IMR-90 (cell line): ENCODE results near the gene TCF7L1. TPM values are rescaled to one million over a fixed set of nuclear protein-coding genes. Genes with fewer than 3 reads are reported as not detected.

ENCODE experiments used
- ATAC-seq: fragments of 200-7000 bp; cut with Tn5 transposase; 2 replicates; pipeline ENCODE4 v1.9.1; 2020; ENCODE audit warnings: low read depth, mild to moderate bottlenecking, moderate library complexity
- BruUV-seq: library from RNA; stranded (reverse); fragments of 400-500 nt; replicated peaks from 2 replicates; lab custom pipeline; 2021; lab: Mats Ljungman, UMichigan
- CTCF ChIA-PET: fragments of 300-600 bp; formaldehyde crosslinking; extraction: SDS; loops from one replicate; lab custom pipeline; 2021; ENCODE audit warnings: antibody characterized with exemption; lab: Yijun Ruan, JAX
- POLR2A ChIA-PET: fragments of 300-600 bp; sonication (Branson Sonifier 250); formaldehyde crosslinking; loops from one replicate; lab custom pipeline; 2022; ENCODE audit warnings: antibody characterized with exemption; ENCODE audit not compliant: unreplicated experiment; lab: Charles Lee
- DNase-seq: peaks from one replicate; pipeline ENCODE4 v3.0.0; 2013
- H2AFZ ChIP-seq: replicated peaks from 2 replicates; pipeline ENCODE3; 2013; ENCODE audit warnings: low read length, mild to moderate bottlenecking; ENCODE audit not compliant: poor library complexity
- H2AK5ac ChIP-seq: 2 replicates; pipeline ENCODE4 v1.6.1; 2013; ENCODE audit warnings: low read depth, low read length, inconsistent platforms
- H2AK9ac ChIP-seq: replicated peaks from 2 replicates; pipeline ENCODE3; 2013; ENCODE audit warnings: mild to moderate bottlenecking, low read depth, low read length, moderate library complexity; ENCODE audit not compliant: poor library complexity
- H2BK120ac ChIP-seq: 2 replicates; pipeline ENCODE4 v1.6.1; 2013; ENCODE audit warnings: low read depth, low read length, inconsistent platforms
- H2BK15ac ChIP-seq: 3 replicates; pipeline ENCODE4 v1.6.1; 2013; ENCODE audit warnings: low read depth, low read length, inconsistent platforms
- H2BK20ac ChIP-seq: 2 replicates; pipeline ENCODE4 v1.6.1; 2013; ENCODE audit warnings: low read depth, mild to moderate bottlenecking, inconsistent platforms, low read length, moderate library complexity
- H2BK5ac ChIP-seq: 2 replicates; pipeline ENCODE4 v1.6.1; 2013; ENCODE audit warnings: mild to moderate bottlenecking, low read depth, low read length, inconsistent platforms; ENCODE audit not compliant: poor library complexity, severe bottlenecking
- H3K14ac ChIP-seq: replicated peaks from 2 replicates; pipeline ENCODE4 v1.6.1; 2013; ENCODE audit warnings: low read depth, low read length, inconsistent platforms
- H3K18ac ChIP-seq: 2 replicates; pipeline ENCODE4 v1.6.1; 2013; ENCODE audit warnings: low read depth, low read length, control low read depth
- H3K23ac ChIP-seq: 2 replicates; pipeline ENCODE4 v1.6.1; 2013; ENCODE audit warnings: low read depth, low read length, inconsistent platforms
- H3K27ac ChIP-seq: 2 replicates; pipeline ENCODE4 v1.5.1; 2013; ENCODE audit warnings: mild to moderate bottlenecking, control low read depth, low read length; ENCODE audit not compliant: insufficient read depth
- H3K27me3 ChIP-seq: 2 replicates; pipeline ENCODE4 v1.6.1; 2013; ENCODE audit warnings: low read length; ENCODE audit not compliant: control insufficient read depth, insufficient read depth
- H3K36me3 ChIP-seq: 2 replicates; pipeline ENCODE4 v1.6.1; 2013; ENCODE audit warnings: low read length, mixed read lengths; ENCODE audit not compliant: control insufficient read depth, insufficient read depth
- H3K4ac ChIP-seq: 2 replicates; pipeline ENCODE4 v1.6.1; 2013; ENCODE audit warnings: low read depth, low read length, inconsistent platforms
- H3K4me1 ChIP-seq: 2 replicates; pipeline ENCODE4 v1.6.1; 2013; ENCODE audit warnings: low read length, mixed read lengths; ENCODE audit not compliant: control insufficient read depth, insufficient read depth
- H3K4me2 ChIP-seq: 2 replicates; pipeline ENCODE4 v1.6.1; 2013; ENCODE audit warnings: low read depth, mild to moderate bottlenecking, control low read depth, low read length, moderate library complexity
- H3K4me3 ChIP-seq: 2 replicates; pipeline ENCODE4 v1.5.1; 2013; ENCODE audit warnings: low read depth, mild to moderate bottlenecking, control low read depth, low read length, moderate library complexity; ENCODE audit not compliant: insufficient read depth
- H3K56ac ChIP-seq: 2 replicates; pipeline ENCODE4 v1.6.1; 2013; ENCODE audit warnings: low read length, inconsistent platforms; ENCODE audit not compliant: insufficient read depth; ENCODE audit errors: extremely low read depth
- H3K79me1 ChIP-seq, 2 experiments: 2 replicates each; pipeline ENCODE4 v1.6.1; 2013; ENCODE audit warnings: low read length in 2 of 2, inconsistent platforms in 1 of 2, low read depth in 1 of 2
- H3K9ac ChIP-seq: 2 replicates; pipeline ENCODE4 v1.6.1; 2013; ENCODE audit warnings: low read depth, low read length, control low read depth
- H3K9me1 ChIP-seq: 2 replicates; pipeline ENCODE4 v1.6.1; 2013; ENCODE audit warnings: low read length, inconsistent platforms; ENCODE audit not compliant: insufficient read depth
- H3K9me3 ChIP-seq: 2 replicates; pipeline ENCODE4 v1.6.1; 2013; ENCODE audit warnings: low read length; ENCODE audit not compliant: control insufficient read depth, insufficient read depth
- H4K20me1 ChIP-seq: 2 replicates; pipeline ENCODE4 v1.6.1; 2013; ENCODE audit warnings: low read length, inconsistent platforms; ENCODE audit not compliant: insufficient read depth
- H4K5ac ChIP-seq: 2 replicates; pipeline ENCODE4 v1.6.1; 2013; ENCODE audit warnings: mild to moderate bottlenecking, low read depth, low read length, control low read depth
- H4K8ac ChIP-seq, 2 experiments: 2 replicates each; pipeline ENCODE4 v1.6.1; 2013; ENCODE audit warnings: low read depth in 2 of 2, low read length in 2 of 2, control low read depth in 1 of 2, inconsistent platforms in 1 of 2
- H4K91ac ChIP-seq: 2 replicates; pipeline ENCODE4 v1.6.1; 2013; ENCODE audit warnings: low read depth, low read length, inconsistent platforms; ENCODE audit not compliant: insufficient read depth
- BHLHE40 ChIP-seq: fragments of 150-350 bp; IDR thresholded peaks from 2 replicates; pipeline ENCODE4 v1.6.1; 2016; ENCODE audit warnings: mild to moderate bottlenecking, low read depth, low read length
- CEBPB ChIP-seq: IDR thresholded peaks from 2 replicates; pipeline ENCODE4 v1.6.1; 2012; ENCODE audit warnings: low read depth, low read length, improper control_type of control experiment
- NFE2L2 ChIP-seq: fragments of 150-350 bp; IDR thresholded peaks from 2 replicates; pipeline ENCODE4 v1.6.1; 2016; ENCODE audit warnings: low read depth, mild to moderate bottlenecking, low read length
- RAD21 ChIP-seq: IDR thresholded peaks from 2 replicates; pipeline ENCODE4 v1.6.1; 2012; ENCODE audit warnings: low read length, improper control_type of control experiment
- SMC3 ChIP-seq: fragments of 150-350 bp; IDR thresholded peaks from 2 replicates; pipeline ENCODE4 v1.6.1; 2016; ENCODE audit warnings: low read depth, mild to moderate bottlenecking, antibody characterized with exemption, low read length, moderate library complexity
- WGBS, 2 experiments: methylation state at CpG; one replicate each; pipeline versions ENCODE4 v1.1.5 to v1.1.7; 2013; ENCODE audit warnings: missing lambda C conversion rate in 2 of 2; ENCODE audit not compliant: insufficient read length in 1 of 2; ENCODE audit errors: extremely low coverage in 2 of 2; 5-methylcytosine and 5-hydroxymethylcytosine counted together
- dilution Hi-C: fragments of 300-500 bp; cut with HindIII; formaldehyde crosslinking; loops from one replicate; pipeline ENCODE4 v1.14.3; 2018; ENCODE audit warnings: low sequenced_read_pairs; ENCODE audit not compliant: unreplicated experiment
- in situ Hi-C: fragments of 300-500 bp; cut with MboI; formaldehyde crosslinking; loops from 3 replicates; pipeline ENCODE4 v1.14.3; 2019; ENCODE audit warnings: low sequenced_read_pairs, inconsistent platforms, mixed read lengths
- intact Hi-C: fragments of 100-400 bp; cut with micrococcal nuclease; formaldehyde crosslinking; loops from 2 replicates; pipeline ENCODE4 v1.10.0; 2022
- polyA plus RNA-seq, 3 experiments: library from polyadenylated mRNA; depleted of rRNA; stranded (reverse); fragments of >200 nt; gene quantifications; 2 replicates each; pipeline ENCODE4 v1.2.3, GENCODE V29; 2012; ENCODE audit warnings: low replicate concordance in 1 of 3
- total RNA-seq: library from RNA; depleted of rRNA; stranded (reverse); fragments of >200 nt; gene quantifications from 2 replicates; pipeline ENCODE4 v1.2.3, GENCODE V29; 2012
- TF ChIP-seq, protein P1 (sequence below): fragments of 150-350 bp; IDR thresholded peaks from 2 replicates; pipeline ENCODE4 v1.6.1; 2016; ENCODE audit warnings: low read depth, mild to moderate bottlenecking, low read length, moderate library complexity, borderline replicate concordance
- TF ChIP-seq, protein P2 (sequence below): conservative IDR thresholded peaks from 2 replicates; pipeline ENCODE4 v1.5.1; 2012; ENCODE audit warnings: mild to moderate bottlenecking, low read depth, low read length, improper control_type of control experiment

The TCF7L1 gene
- total and polyA plus RNA-seq, 2 of the 4 experiments (the other 2 are of a cell fraction), result 0.72 to 11.1 TPM

DNA sequence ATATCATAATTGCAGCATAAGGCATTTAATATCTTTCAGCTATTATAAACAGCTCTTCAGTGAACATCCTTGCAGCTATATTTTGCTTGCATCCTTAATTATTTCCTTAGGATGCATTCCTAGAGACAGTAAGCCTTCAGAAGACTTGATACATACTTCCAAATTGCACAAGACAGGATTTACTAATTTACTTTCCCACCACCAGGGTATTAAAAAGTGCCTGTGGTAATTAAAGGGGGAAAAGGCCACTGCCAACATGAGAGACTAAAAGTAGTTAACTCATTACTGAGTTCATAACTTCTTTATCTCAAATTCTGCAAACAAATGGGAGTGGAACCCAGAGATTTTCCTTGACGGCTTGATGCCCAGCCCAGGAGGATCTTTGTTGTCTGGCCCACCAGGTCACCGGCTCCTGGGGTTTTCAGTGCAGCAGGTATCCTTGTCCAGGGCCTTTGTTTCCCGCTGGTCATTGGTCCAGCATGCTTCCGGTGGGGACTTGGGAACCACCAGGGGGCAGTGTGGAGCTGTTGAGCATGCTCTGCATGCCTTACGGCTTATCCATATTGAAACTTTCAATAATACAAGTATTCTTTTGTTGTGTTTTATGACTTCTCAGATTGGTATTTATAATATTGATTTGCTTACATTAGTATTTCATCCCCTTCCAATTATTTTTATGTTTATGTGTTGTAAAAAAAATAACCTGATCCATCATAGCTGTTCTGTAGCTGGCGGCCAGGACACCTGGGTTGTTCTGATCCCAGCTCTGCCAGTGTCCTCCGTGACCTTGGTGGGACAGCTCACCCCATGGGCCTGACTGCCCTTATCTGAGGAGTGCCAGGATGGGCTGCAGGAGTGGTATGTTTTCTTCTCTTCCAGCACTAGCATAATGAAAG is 133.2 kb downstream of the TCF7L1 start:
- CTCF ChIA-PET, result interaction anchor here (0.6 to 1.0 kb wide), 2 partner anchors 10 to 84 kb away, joined by 3 to 4 read pairs; no protein-coding TSS in a partner anchor
- POLR2A ChIA-PET, result no interaction called here
- no peak overlapping the region for H4K91ac ChIP-seq
- TF ChIP-seq CEBPB (no peak), NFE2L2 (no peak), RAD21 (peak; percentile 44), SMC3 (peak; percentile 49), BHLHE40 (no peak)
- TF ChIP-seq, protein P1, sequence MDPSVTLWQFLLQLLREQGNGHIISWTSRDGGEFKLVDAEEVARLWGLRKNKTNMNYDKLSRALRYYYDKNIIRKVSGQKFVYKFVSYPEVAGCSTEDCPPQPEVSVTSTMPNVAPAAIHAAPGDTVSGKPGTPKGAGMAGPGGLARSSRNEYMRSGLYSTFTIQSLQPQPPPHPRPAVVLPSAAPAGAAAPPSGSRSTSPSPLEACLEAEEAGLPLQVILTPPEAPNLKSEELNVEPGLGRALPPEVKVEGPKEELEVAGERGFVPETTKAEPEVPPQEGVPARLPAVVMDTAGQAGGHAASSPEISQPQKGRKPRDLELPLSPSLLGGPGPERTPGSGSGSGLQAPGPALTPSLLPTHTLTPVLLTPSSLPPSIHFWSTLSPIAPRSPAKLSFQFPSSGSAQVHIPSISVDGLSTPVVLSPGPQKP, result no peak
- TF ChIP-seq, protein P2, sequence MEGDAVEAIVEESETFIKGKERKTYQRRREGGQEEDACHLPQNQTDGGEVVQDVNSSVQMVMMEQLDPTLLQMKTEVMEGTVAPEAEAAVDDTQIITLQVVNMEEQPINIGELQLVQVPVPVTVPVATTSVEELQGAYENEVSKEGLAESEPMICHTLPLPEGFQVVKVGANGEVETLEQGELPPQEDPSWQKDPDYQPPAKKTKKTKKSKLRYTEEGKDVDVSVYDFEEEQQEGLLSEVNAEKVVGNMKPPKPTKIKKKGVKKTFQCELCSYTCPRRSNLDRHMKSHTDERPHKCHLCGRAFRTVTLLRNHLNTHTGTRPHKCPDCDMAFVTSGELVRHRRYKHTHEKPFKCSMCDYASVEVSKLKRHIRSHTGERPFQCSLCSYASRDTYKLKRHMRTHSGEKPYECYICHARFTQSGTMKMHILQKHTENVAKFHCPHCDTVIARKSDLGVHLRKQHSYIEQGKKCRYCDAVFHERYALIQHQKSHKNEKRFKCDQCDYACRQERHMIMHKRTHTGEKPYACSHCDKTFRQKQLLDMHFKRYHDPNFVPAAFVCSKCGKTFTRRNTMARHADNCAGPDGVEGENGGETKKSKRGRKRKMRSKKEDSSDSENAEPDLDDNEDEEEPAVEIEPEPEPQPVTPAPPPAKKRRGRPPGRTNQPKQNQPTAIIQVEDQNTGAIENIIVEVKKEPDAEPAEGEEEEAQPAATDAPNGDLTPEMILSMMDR, result peak; percentile 55
- H4K20me1 ChIP-seq, result peaks cover 4% of the 10 kb centered on the region; the same call in 1 of the 2 replicates
- no peak overlapping the region for H3K4me3 ChIP-seq
- no peak overlapping the region for H3K14ac ChIP-seq
- H2AFZ ChIP-seq, result no peak overlapping the region
- no peak overlapping the region for H2AK9ac ChIP-seq
- H3K36me3 ChIP-seq, result no peaks in the 10 kb centered on the region
- no peak overlapping the region for H3K4me2 ChIP-seq
- intact Hi-C loops (no loop called here), in situ Hi-C loops (no loop called here), dilution Hi-C loops (no loop called here)
- 0 out of 2 replicates have a peak, but pooled peaks have one; percentile 36 for ATAC-seq
- H3K9me3 ChIP-seq, result no peaks in the 10 kb centered on the region
- H3K27ac ChIP-seq, result no peak overlapping the region
- no peaks in the 10 kb centered on the region for H3K27me3 ChIP-seq
- H3K4me1 ChIP-seq, result peaks cover 18% of the 10 kb centered on the region
- no peak overlapping the region for H2BK120ac ChIP-seq
- peak; percentile 56 for DNase-seq
- no peak overlapping the region for H2BK5ac ChIP-seq
- H3K9me1 ChIP-seq, result peaks cover 15% of the 10 kb centered on the region
- no peak overlapping the region; the same call in 2 of the 3 replicates for H2BK15ac ChIP-seq
- no peak overlapping the region for H3K18ac ChIP-seq
- H3K9ac ChIP-seq, result no peak overlapping the region
- H4K8ac ChIP-seq, result 0 out of 4 replicates have a peak overlapping the region, but pooled peaks of 1 of the 2 experiments have one; percentile 13
- WGBS, 2 experiments, result 100% methylated on average over 1 of the region's 7 CpGs; no CpG with 5 or more reads in 1 of the 2 experiments
- H3K56ac ChIP-seq, result no peak overlapping the region
- no peak overlapping the region for H3K23ac ChIP-seq
- H4K5ac ChIP-seq, result no peak overlapping the region
- BruUV-seq, result no TSS peak
- H3K79me1 ChIP-seq, result peaks cover 4 to 57% of the 10 kb centered on the region in 2 experiments; a peak in 3 of 4 replicates
- peak overlapping the region; percentile 84; the same call in 1 of the 2 replicates for H2AK5ac ChIP-seq
- no peak overlapping the region for H2BK20ac ChIP-seq
- H3K4ac ChIP-seq, result peak overlapping the region; percentile 48; the same call in 1 of the 2 replicates
